CD14-positive monocyte (primary cell): Measurements from ENCODE around the gene ANKRD33. TPM values are rescaled to one million over a fixed set of nuclear protein-coding genes. Genes with fewer than 3 reads are reported as not detected.

Experiments used
- DNase-seq, 3 donors: peaks; one replicate each; pipeline ENCODE4 v3.0.0-alpha.2; 2011 to 2022
- H2AFZ ChIP-seq: 2 replicates; pipeline ENCODE4 v1.6.0; 2012; ENCODE audit warnings: mild to moderate bottlenecking, low read depth, low read length, inconsistent platforms; ENCODE audit not compliant: insufficient read depth, poor library complexity, severe bottlenecking
- H3K27ac ChIP-seq, 2 donors: 1 replicate in 1 of 2; 2 replicates in 1 of 2; pipeline ENCODE4 v1.5.1; 2012 to 2013; ENCODE audit warnings: low read length in 2 of 2, control low read depth in 1 of 2, inconsistent platforms in 1 of 2, low read depth in 1 of 2, mild to moderate bottlenecking in 1 of 2
- H3K27me3 ChIP-seq, 2 donors: one replicate each; pipeline versions ENCODE4 v1.6.0 to v1.6.1; 2011 to 2013; ENCODE audit warnings: low read length in 2 of 2; ENCODE audit not compliant: control insufficient read depth in 2 of 2, insufficient read depth in 2 of 2
- H3K36me3 ChIP-seq, 2 donors: replicated peaks in 1 of 2; 1 replicate in 1 of 2; 2 replicates in 1 of 2; pipeline versions ENCODE4 v1.5.1 to v1.6.1; 2012 to 2013; ENCODE audit warnings: low read length in 2 of 2, control low read depth in 1 of 2, inconsistent platforms in 1 of 2, mild to moderate bottlenecking in 1 of 2; ENCODE audit not compliant: insufficient read depth in 2 of 2, control insufficient read depth in 1 of 2
- H3K4me1 ChIP-seq, 2 donors: 1 replicate in 1 of 2; 2 replicates in 1 of 2; pipeline versions ENCODE4 v1.5.1 to v1.6.1; 2012 to 2013; ENCODE audit warnings: low read length in 2 of 2, control low read depth in 1 of 2, inconsistent platforms in 1 of 2, mild to moderate bottlenecking in 1 of 2, moderate library complexity in 1 of 2; ENCODE audit not compliant: insufficient read depth in 2 of 2, control insufficient read depth in 1 of 2
- H3K4me2 ChIP-seq: replicated peaks from 2 replicates; pipeline ENCODE3; 2012; ENCODE audit warnings: low read length, moderate library complexity, mild to moderate bottlenecking; ENCODE audit not compliant: poor library complexity, severe bottlenecking; ENCODE audit errors: extremely low read depth
- H3K4me3 ChIP-seq, 3 experiments: fragments of 200-600 bp in 1 of 3; sonication (generic) in 1 of 3; replicated peaks in 1 of 3; 1 replicate in 2 of 3; 2 replicates in 1 of 3; pipeline ENCODE4 v1.5.1; 2011 to 2013; ENCODE audit warnings: low read length in 3 of 3, mild to moderate bottlenecking in 3 of 3, control low read depth in 2 of 3, low read depth in 2 of 3, inconsistent platforms in 1 of 3, moderate library complexity in 1 of 3
- H3K79me2 ChIP-seq: 2 replicates; pipeline ENCODE4 v1.6.0; 2012; ENCODE audit warnings: mild to moderate bottlenecking, control low read depth, inconsistent platforms, low read length, moderate library complexity; ENCODE audit not compliant: insufficient read depth
- H3K9ac ChIP-seq: 2 replicates; pipeline ENCODE4 v1.6.0; 2017; ENCODE audit warnings: low read length, mild to moderate bottlenecking; ENCODE audit not compliant: insufficient read depth, poor library complexity, severe bottlenecking
- H3K9me3 ChIP-seq, 2 donors: replicated peaks in 1 of 2; 1 replicate in 1 of 2; 2 replicates in 1 of 2; pipeline versions ENCODE4 v1.5.1 to v1.6.1; 2012 to 2013; ENCODE audit warnings: low read length in 2 of 2, control low read depth in 1 of 2; ENCODE audit not compliant: control insufficient read depth in 1 of 2, insufficient read depth in 1 of 2
- H4K20me1 ChIP-seq: 2 replicates; pipeline ENCODE4 v1.6.0; 2012; ENCODE audit warnings: mild to moderate bottlenecking, low read length, control low read depth, moderate library complexity; ENCODE audit not compliant: insufficient read depth
- H3K27ac Mint-ChIP-seq, 7 donors: one replicate each; pipeline ENCODE4 v1.8.0; 2020; ENCODE audit warnings: mild to moderate bottlenecking in 7 of 7, mixed read lengths in 7 of 7, moderate library complexity in 6 of 7, inconsistent platforms in 2 of 7
- H3K27me3 Mint-ChIP-seq, 3 donors: one replicate each; pipeline ENCODE4 v1.8.0; 2021 to 2022; ENCODE audit warnings: low read depth in 3 of 3, mild to moderate bottlenecking in 3 of 3, mixed read lengths in 3 of 3, moderate library complexity in 3 of 3, inconsistent platforms in 1 of 3
- H3K36me3 Mint-ChIP-seq, 2 donors: one replicate each; pipeline ENCODE4 v1.8.0; 2020; ENCODE audit warnings: mixed read lengths in 2 of 2, inconsistent platforms in 1 of 2, mild to moderate bottlenecking in 1 of 2
- H3K4me1 Mint-ChIP-seq: one replicate; pipeline ENCODE4 v1.8.0; 2020; ENCODE audit warnings: mild to moderate bottlenecking, mixed read lengths
- H3K4me3 Mint-ChIP-seq, 2 donors: one replicate each; pipeline ENCODE4 v1.8.0; 2020; ENCODE audit warnings: mild to moderate bottlenecking in 2 of 2, mixed read lengths in 2 of 2, moderate library complexity in 1 of 2
- H3K9me3 Mint-ChIP-seq, 7 donors: one replicate each; pipeline ENCODE4 v1.8.0; 2020 to 2022; ENCODE audit warnings: mixed read lengths in 7 of 7, mild to moderate bottlenecking in 6 of 7, moderate library complexity in 6 of 7, inconsistent platforms in 2 of 7
- WGBS: methylation state at CpG from one replicate; pipeline ENCODE4 v1.1.5; 2013; ENCODE audit warnings: missing lambda C conversion rate; ENCODE audit not compliant: insufficient coverage; 5-methylcytosine and 5-hydroxymethylcytosine counted together
- intact Hi-C, 2 donors: fragments of 100-400 bp; cut with micrococcal nuclease; formaldehyde crosslinking; loops; one replicate each; pipeline versions ENCODE4 v1.15.0 to v1.15.1; 2023
- polyA plus RNA-seq, 3 donors: library from polyadenylated mRNA; depleted of rRNA in 1 of 3; unstranded in 2 of 3; stranded (reverse) in 1 of 3; fragments of 300-500 nt in 2 of 3; fragments of >200 nt in 1 of 3; fragmentation: Illumina TruSeq in 2 of 3; gene quantifications; 1 replicate in 2 of 3; 2 replicates in 1 of 3; pipeline ENCODE4 v1.2.3, GENCODE V29; 2012 to 2021
- TF ChIP-seq, protein P1 (sequence below): fragments of 200-600 bp; IDR thresholded peaks from one replicate; pipeline ENCODE4 v1.8.0; 2022; ENCODE audit warnings: antibody characterized with exemption, mild to moderate bottlenecking

The ANKRD33 gene
- polyA plus RNA-seq, 3 donors = 0.07 TPM; not detected in 2

DNA sequence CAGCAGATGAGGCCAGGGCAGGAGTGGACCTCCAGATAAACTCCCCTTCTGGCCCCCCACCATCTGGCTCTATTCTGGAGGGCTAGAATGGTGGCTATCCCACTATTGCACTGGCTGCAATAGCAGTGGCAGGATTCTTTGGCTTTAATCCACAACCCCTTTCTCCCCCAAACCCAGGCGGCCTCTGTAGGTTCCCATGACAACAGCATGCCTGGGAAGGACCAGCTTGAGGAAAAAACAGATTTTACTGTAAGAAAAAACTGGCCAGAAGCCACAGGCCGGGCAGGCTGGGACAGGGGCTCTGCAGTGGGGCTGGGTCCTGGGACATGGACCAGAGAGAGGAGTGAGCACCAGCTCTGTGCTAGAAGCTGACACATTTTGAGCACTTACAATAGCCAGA, 50.0 kb downstream of the ANKRD33 start:
- no peaks in the 10 kb centered on the region for H4K20me1 ChIP-seq
- no peak overlapping the region for H2AFZ ChIP-seq
- H3K27ac ChIP-seq = no peak overlapping the region
- Mint-ChIP-seq H3K9me3 (no peaks in the 10 kb centered on the region), H3K4me3 (no peak overlapping the region), H3K36me3 (no peaks in the 10 kb centered on the region), H3K27me3 (peaks cover 3 to 8% (median 7%) of the 10 kb centered on the region in 3 donors), H3K27ac (no peak overlapping the region), H3K4me1 (peaks cover 4% of the 10 kb centered on the region)
- DNase-seq = no peak
- no peaks in the 10 kb centered on the region for H3K79me2 ChIP-seq
- H3K27me3 ChIP-seq = no peaks in the 10 kb centered on the region
- H3K4me3 ChIP-seq = no peak overlapping the region
- no peak overlapping the region for H3K4me2 ChIP-seq
- H3K9ac ChIP-seq = no peak overlapping the region
- H3K4me1 ChIP-seq = no peaks in the 10 kb centered on the region
- no peaks in the 10 kb centered on the region for H3K36me3 ChIP-seq
- TF ChIP-seq, protein P1, sequence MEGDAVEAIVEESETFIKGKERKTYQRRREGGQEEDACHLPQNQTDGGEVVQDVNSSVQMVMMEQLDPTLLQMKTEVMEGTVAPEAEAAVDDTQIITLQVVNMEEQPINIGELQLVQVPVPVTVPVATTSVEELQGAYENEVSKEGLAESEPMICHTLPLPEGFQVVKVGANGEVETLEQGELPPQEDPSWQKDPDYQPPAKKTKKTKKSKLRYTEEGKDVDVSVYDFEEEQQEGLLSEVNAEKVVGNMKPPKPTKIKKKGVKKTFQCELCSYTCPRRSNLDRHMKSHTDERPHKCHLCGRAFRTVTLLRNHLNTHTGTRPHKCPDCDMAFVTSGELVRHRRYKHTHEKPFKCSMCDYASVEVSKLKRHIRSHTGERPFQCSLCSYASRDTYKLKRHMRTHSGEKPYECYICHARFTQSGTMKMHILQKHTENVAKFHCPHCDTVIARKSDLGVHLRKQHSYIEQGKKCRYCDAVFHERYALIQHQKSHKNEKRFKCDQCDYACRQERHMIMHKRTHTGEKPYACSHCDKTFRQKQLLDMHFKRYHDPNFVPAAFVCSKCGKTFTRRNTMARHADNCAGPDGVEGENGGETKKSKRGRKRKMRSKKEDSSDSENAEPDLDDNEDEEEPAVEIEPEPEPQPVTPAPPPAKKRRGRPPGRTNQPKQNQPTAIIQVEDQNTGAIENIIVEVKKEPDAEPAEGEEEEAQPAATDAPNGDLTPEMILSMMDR = no peak
- H3K9me3 ChIP-seq = no peaks in the 10 kb centered on the region
- 60% methylated on average over 1 of the region's 2 CpGs for WGBS
- intact Hi-C loops = no loop called here

DNA sequence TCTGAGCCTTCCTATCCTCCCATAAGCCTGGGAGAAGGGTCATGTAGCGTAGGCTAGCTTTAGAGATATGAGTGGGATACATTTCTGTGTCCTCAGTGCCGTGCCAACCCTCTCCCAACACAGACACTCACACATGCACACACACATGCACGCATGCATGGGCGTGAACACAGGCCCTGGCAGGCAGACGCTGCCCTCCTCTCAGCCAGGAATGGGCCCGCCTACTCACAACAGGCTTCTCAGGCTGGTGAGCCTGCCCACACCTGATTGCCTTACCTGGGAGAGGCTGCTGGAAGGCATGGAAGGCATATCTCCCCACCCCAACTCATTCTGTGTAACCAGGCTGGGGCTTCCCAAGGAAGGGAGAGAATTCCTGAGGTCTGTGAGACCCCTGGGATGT, 50.8 kb downstream of the ANKRD33 start:
- H3K9me3 Mint-ChIP-seq = peaks cover 0 to 4% (median 1%) of the 10 kb centered on the region in 7 donors
- peaks cover 0 to 5% of the 10 kb centered on the region in 2 donors for H3K9me3 ChIP-seq
- H3K9ac ChIP-seq = no peak overlapping the region
- H3K36me3 ChIP-seq = no peaks in the 10 kb centered on the region
- no peaks in the 10 kb centered on the region for H3K27me3 ChIP-seq
- H3K4me3 ChIP-seq = no peak overlapping the region
- H3K4me2 ChIP-seq = no peak overlapping the region
- H3K36me3 Mint-ChIP-seq = no peaks in the 10 kb centered on the region
- WGBS = 100% methylated on average over 4 of the region's 6 CpGs
- intact Hi-C loops = no loop called here
- H3K4me1 Mint-ChIP-seq = peaks cover 4% of the 10 kb centered on the region
- TF ChIP-seq, protein P1 = no peak
- peaks cover 3 to 8% (median 7%) of the 10 kb centered on the region in 3 donors for H3K27me3 Mint-ChIP-seq
- no peak overlapping the region for H3K4me3 Mint-ChIP-seq
- H4K20me1 ChIP-seq = no peaks in the 10 kb centered on the region
- H3K27ac ChIP-seq = no peak overlapping the region
- no peak overlapping the region for H2AFZ ChIP-seq
- H3K4me1 ChIP-seq = no peaks in the 10 kb centered on the region
- no peak for DNase-seq
- no peak overlapping the region for H3K27ac Mint-ChIP-seq
- H3K79me2 ChIP-seq = no peaks in the 10 kb centered on the region
